H7 (cell line): ENCODE measurements around the gene TSPAN8. TPM values are rescaled to one million over a fixed set of nuclear protein-coding genes. Genes with fewer than 3 reads are reported as not detected.

ENCODE experiments used
- DNase-seq: peaks from one replicate; pipeline ENCODE4 v3.0.0; 2012
- H3K27me3 ChIP-seq: 2 replicates; pipeline ENCODE4 v1.6.0; 2011; ENCODE audit warnings: mild to moderate bottlenecking, low read length; ENCODE audit not compliant: control insufficient read depth, insufficient read depth
- H3K36me3 ChIP-seq: replicated peaks from 2 replicates; pipeline ENCODE4 v1.5.1; 2011; ENCODE audit warnings: low read length; ENCODE audit not compliant: control insufficient read depth, insufficient read depth
- H3K4me3 ChIP-seq: 2 replicates; pipeline ENCODE4 v1.5.1; 2011; ENCODE audit warnings: low read depth, mild to moderate bottlenecking, control low read depth, low read length, moderate library complexity; ENCODE audit not compliant: insufficient read depth
- total RNA-seq: library from RNA; depleted of rRNA; stranded (reverse); fragments of >200 nt; shearing (Covaris generic); gene quantifications from 2 replicates; pipeline ENCODE4 v1.2.3, GENCODE V29; 2014; rRNA removed

Gene TSPAN8
- total RNA-seq = not detected in 2 replicates

GRCh38 chr12:71157601-71158233, at the start of gene TSPAN8:
Gene TSPAN8, minus strand, starts transcription at chr12:71157999. Its CDS starts 321 bp downstream, at chr12:71157678.
- no peaks in the 10 kb centered on the region for H3K27me3 ChIP-seq
- DNase-seq = no peak
- H3K36me3 ChIP-seq = no peaks in the 10 kb centered on the region
- no peak within 1 kb of the TSS for H3K4me3 ChIP-seq

GRCh38 chr12:71201136-71201679, 43.4 kb upstream of the TSPAN8 start:
- DNase-seq = no peak
- Histone ChIP-seq H3K4me3 (no peak overlapping the region), H3K27me3 (no peaks in the 10 kb centered on the region), H3K36me3 (no peaks in the 10 kb centered on the region)

DNA sequence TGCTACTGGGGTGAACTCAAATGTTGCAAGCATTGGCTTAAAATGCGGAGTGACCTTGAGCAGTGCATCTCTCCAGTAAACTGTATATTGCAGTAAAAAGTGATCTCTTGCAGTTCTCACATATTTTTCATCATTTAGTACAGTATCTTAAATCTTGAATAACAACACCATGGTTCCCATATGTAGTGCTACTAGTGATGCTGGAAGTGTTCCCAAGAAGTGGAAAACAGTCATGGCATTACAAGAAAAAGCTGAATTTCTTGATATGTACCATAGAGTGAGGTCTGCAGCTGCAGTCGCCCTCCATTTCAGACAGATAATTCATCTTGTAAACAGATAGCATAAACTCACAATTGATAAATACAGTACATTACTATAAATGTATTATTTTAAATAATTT, 42.9 kb upstream of the TSPAN8 start:
- DNase-seq = no peak
- H3K36me3 ChIP-seq = no peaks in the 10 kb centered on the region

DNA sequence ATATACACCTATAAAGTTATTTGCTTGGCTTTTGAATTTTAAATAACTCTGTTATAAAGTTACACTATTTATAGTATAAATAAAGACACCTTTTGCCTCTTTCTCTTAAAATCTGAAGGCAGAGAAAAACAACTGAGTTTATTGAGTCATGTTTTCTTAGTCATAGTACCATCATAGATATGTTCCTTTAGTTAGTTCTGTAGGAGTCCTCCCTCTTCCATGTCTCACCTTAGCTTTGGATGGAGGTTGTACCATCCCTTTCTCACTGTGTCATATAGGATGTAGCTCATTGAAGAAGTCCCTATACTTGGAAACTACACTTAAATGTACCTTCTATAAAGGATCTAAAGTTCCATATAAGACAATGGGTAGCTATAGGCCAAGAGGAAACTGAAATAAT, 39.7 kb upstream of the TSPAN8 start:
- H3K4me3 ChIP-seq = no peak overlapping the region
- no peaks in the 10 kb centered on the region for H3K27me3 ChIP-seq
- no peak for DNase-seq
- no peaks in the 10 kb centered on the region for H3K36me3 ChIP-seq

More for the DNA sequence above, 42.9 kb upstream of the TSPAN8 start:
- no peaks in the 10 kb centered on the region for H3K27me3 ChIP-seq
- H3K4me3 ChIP-seq = no peak overlapping the region

GRCh38 chr12:71195338-71195896, 37.6 kb upstream of the TSPAN8 start:
- H3K27me3 ChIP-seq = no peaks in the 10 kb centered on the region
- H3K4me3 ChIP-seq = no peak overlapping the region
- no peaks in the 10 kb centered on the region for H3K36me3 ChIP-seq
- DNase-seq = no peak

DNA sequence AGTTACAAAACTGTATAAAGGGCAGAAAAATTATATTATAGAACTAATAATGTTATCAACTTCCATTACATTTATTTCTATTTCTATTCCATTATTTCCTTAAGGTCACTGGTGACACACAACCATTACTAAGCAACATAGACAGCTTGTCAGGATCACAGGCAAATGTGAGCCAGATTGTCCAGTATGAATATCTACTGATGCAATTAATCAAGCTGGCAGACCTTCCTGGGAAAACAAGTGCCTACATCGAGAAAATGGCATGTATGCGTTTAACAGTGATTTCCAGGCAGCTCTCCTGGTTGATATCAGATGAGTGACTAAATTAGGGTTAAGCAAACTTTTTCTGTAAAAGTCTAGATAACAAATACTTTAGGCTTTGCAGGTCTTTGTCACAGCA, 36.9 kb upstream of the TSPAN8 start:
- no peaks in the 10 kb centered on the region for H3K27me3 ChIP-seq
- DNase-seq = no peak
- H3K4me3 ChIP-seq = no peak overlapping the region
- no peaks in the 10 kb centered on the region for H3K36me3 ChIP-seq

- no peaks in the 10 kb centered on the region for H3K36me3 ChIP-seq
- DNase-seq = no peak
- H3K4me3 ChIP-seq = no peak overlapping the region
- no peaks in the 10 kb centered on the region for H3K27me3 ChIP-seq
Measured at GRCh38 chr12:71193041-71193440, 35.2 kb upstream of the TSPAN8 start.

DNA sequence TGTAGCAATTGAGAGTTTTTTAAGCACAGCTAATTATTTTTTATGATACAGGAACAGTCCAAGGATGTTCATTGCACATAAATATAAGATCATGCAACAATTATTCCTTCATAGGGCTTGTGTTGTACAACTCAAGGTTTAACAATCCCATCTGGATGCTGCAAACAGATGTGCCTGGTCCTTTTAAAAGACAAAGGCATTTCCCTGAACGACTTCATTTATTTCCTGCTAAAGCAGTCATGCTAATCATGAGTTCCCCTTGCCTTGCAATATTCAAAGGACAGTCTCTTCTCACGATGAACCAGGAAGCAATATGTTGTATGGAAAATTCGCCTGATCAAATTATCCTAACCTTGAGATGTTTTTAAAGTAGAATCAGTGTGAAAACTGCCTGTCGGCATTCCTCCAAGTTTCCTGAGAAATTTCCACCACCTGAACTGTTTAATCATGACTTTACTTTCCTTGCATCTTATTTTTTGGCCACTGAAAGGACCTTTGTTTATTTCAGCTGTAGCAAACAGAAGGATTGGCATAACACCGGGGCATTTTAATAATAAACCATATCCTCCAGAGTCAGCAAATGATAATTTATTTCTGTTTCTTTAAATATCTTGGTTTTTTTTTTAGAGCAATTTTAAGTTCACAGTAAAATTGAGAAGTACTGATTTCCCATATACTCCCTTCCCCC, 33.9 kb upstream of the TSPAN8 start:
- Histone ChIP-seq H3K36me3 (no peaks in the 10 kb centered on the region), H3K27me3 (no peaks in the 10 kb centered on the region), H3K4me3 (no peak overlapping the region)
- no peak for DNase-seq

GRCh38 chr12:71190822-71191221, 33.0 kb upstream of the TSPAN8 start:
- Histone ChIP-seq H3K36me3 (no peaks in the 10 kb centered on the region), H3K27me3 (no peaks in the 10 kb centered on the region), H3K4me3 (no peak overlapping the region)
- DNase-seq = no peak

GRCh38 chr12:71187379-71187778, 29.6 kb upstream of the TSPAN8 start:
- Histone ChIP-seq H3K4me3 (no peak overlapping the region), H3K27me3 (no peaks in the 10 kb centered on the region)
- DNase-seq = no peak

GRCh38 chr12:71186571-71187288, 28.9 kb upstream of the TSPAN8 start:
- no peak for DNase-seq
- H3K27me3 ChIP-seq = no peaks in the 10 kb centered on the region
- H3K36me3 ChIP-seq = no peaks in the 10 kb centered on the region
- H3K4me3 ChIP-seq = no peak overlapping the region

More at GRCh38 chr12:71187379-71187778, 29.6 kb upstream of the TSPAN8 start:
- H3K36me3 ChIP-seq = no peaks in the 10 kb centered on the region

DNA sequence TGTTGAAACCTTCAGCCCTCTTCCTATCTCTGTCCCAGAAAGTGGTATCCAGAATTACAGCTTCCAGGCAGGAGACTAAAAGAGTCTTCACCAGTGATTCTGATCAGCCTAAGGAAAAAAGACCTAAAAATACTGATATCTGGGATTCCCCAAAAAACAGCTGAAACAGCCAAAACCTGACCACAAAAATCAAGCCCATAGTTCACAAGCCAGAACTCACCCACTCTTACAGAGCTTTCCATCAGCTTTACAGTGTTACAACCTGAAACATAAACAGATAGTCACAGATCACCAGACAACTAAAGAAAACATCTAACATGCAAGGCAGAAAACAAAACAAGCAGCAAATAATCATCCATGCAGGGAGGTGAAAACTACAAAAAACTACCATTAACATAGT, 26.0 kb upstream of the TSPAN8 start:
- Histone ChIP-seq H3K4me3 (no peak overlapping the region), H3K36me3 (no peaks in the 10 kb centered on the region), H3K27me3 (no peaks in the 10 kb centered on the region)
- DNase-seq = no peak

DNA sequence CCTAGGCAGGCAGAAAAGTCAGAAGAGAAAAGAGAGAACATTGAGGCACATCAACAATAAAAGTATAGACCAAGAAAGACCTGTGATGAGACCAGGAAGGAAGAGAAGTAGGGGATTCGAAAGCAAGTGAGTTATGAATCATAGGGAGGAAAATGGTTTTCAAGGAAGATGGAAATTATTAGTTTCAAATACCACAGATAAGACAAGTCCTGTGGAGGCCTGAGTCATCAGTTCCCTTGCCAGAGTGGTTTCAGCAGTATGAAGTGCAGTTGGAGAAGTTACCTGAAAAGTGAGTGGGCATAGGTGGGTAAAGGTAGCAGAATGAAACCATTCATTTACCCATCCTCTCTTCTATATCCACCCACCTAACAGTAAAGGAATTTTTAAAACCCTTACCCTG, 25.2 kb upstream of the TSPAN8 start:
- no peak for DNase-seq
- H3K27me3 ChIP-seq = no peaks in the 10 kb centered on the region

GRCh38 chr12:71178162-71178561, 20.4 kb upstream of the TSPAN8 start:
- Histone ChIP-seq H3K4me3 (no peak overlapping the region), H3K36me3 (no peaks in the 10 kb centered on the region), H3K27me3 (no peaks in the 10 kb centered on the region)
- DNase-seq = no peak

More for the DNA sequence above, 25.2 kb upstream of the TSPAN8 start:
- H3K4me3 ChIP-seq = no peak overlapping the region
- H3K36me3 ChIP-seq = no peaks in the 10 kb centered on the region
